Spleen (tissue), 7 donors: Measurements from ENCODE around the gene LSMEM2.

Experiments used
- POLR2A ChIP-seq, 3 donors: fragments of 450-650 bp; IDR thresholded peaks; one replicate each; pipeline ENCODE4 v1.5.1; 2017; ENCODE audit warnings: antibody characterized with exemption in 3 of 3, mild to moderate bottlenecking in 1 of 3
- TF ChIP-seq, protein P1 (sequence below), 11 experiments: fragments of 200-600 bp in 7 of 11; fragments of 450-650 bp in 4 of 11; sonication (generic) in 4 of 11; IDR thresholded peaks in 8 of 11; conservative IDR thresholded peaks in 3 of 11; 1 replicate in 7 of 11; 2 replicates in 4 of 11; pipeline versions ENCODE4 v1.4.0 to v1.8.0; 2016 to 2021; ENCODE audit warnings: antibody characterized with exemption in 11 of 11, inconsistent platforms in 4 of 11, mild to moderate bottlenecking in 1 of 11
- donor health status: DM: no; HTN: no; CAD: no; lungs with moderate emphysema.
- donor health status: DM: no; HTN: no; CAD: no.
- donor health status: DM: no; HTN: no; CAD: no.

DNA sequence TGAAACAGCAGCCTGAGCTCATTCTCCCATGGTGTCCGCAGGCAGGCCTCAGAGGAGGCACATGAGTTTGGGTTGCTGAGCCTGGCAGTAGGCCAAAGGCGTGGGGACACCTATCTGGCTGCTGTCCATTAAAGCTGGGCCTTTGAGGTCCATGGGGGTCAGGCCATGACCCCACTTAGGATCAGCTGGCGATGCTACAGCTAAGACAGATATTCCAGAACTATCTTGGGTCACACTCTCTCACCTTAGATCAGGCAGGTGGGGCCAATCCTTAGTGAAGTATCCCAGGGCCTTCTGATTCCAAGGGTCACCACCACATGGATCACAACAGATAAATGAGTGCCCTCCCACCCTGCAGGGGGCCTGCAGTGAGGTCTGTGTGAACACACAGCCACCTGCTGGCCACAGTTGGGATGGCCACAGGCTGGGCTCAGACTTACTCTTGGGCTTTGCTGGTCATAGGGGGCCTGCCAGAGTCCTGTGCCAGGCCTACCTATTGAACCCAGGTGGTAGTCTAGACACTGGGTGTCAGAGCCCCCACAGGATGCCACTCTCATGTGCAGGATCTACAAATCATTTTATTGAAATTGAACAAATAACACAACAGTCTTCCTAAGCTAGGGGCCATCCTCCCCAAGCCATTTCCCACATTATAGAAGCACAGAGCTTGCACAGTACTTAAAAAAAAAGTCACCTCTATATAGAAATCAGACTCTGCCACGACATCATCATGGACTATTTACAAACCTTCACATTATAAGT lies 45.6 kb downstream of the LSMEM2 start:
- TF ChIP-seq, protein P1, sequence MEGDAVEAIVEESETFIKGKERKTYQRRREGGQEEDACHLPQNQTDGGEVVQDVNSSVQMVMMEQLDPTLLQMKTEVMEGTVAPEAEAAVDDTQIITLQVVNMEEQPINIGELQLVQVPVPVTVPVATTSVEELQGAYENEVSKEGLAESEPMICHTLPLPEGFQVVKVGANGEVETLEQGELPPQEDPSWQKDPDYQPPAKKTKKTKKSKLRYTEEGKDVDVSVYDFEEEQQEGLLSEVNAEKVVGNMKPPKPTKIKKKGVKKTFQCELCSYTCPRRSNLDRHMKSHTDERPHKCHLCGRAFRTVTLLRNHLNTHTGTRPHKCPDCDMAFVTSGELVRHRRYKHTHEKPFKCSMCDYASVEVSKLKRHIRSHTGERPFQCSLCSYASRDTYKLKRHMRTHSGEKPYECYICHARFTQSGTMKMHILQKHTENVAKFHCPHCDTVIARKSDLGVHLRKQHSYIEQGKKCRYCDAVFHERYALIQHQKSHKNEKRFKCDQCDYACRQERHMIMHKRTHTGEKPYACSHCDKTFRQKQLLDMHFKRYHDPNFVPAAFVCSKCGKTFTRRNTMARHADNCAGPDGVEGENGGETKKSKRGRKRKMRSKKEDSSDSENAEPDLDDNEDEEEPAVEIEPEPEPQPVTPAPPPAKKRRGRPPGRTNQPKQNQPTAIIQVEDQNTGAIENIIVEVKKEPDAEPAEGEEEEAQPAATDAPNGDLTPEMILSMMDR (IDR thresholded peaks at IDR 0.05 in 8 of 11, conservative IDR thresholded peaks at IDR 0.05 in 3 of 11), result peak; percentile 69 to 93 (median 88)
- no peak for TF ChIP-seq POLR2A (IDR thresholded peaks at IDR 0.05)
